ENCODE measurements around the gene SMCR8. TPM values are rescaled to one million over a fixed set of nuclear protein-coding genes. Genes with fewer than 3 reads are reported as not detected.

SMCR8 gene, protein sequence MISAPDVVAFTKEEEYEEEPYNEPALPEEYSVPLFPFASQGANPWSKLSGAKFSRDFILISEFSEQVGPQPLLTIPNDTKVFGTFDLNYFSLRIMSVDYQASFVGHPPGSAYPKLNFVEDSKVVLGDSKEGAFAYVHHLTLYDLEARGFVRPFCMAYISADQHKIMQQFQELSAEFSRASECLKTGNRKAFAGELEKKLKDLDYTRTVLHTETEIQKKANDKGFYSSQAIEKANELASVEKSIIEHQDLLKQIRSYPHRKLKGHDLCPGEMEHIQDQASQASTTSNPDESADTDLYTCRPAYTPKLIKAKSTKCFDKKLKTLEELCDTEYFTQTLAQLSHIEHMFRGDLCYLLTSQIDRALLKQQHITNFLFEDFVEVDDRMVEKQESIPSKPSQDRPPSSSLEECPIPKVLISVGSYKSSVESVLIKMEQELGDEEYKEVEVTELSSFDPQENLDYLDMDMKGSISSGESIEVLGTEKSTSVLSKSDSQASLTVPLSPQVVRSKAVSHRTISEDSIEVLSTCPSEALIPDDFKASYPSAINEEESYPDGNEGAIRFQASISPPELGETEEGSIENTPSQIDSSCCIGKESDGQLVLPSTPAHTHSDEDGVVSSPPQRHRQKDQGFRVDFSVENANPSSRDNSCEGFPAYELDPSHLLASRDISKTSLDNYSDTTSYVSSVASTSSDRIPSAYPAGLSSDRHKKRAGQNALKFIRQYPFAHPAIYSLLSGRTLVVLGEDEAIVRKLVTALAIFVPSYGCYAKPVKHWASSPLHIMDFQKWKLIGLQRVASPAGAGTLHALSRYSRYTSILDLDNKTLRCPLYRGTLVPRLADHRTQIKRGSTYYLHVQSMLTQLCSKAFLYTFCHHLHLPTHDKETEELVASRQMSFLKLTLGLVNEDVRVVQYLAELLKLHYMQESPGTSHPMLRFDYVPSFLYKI
- total RNA-seq (2021) (22.9 and 23.5 TPM in 2 replicates), Bru-seq, nascent RNA (percentile 79 among the genes with signal in this experiment), BruChase-seq, experiment 1, labeled RNA remaining after a 2-hour chase (percentile 97 among the genes with signal in this experiment), BruChase-seq, experiment 2, labeled RNA remaining after a 6-hour chase (percentile 92 among the genes with signal in this experiment)
- long read RNA-seq, full-length matches to known transcripts, result 1 of 3 reads
- long read RNA-seq, partial matches to known transcripts, result 0 of 3 reads
- long read RNA-seq, other reads (novel, unspliced or antisense), result 2 of 3 reads

- ChIA-PET POLR2A (ENCODE audit: low non-redundant PET) (no interaction called here), CTCF (no interaction called here)
- BruUV-seq (replicated peaks), result no TSS peak
- no peaks in the 10 kb centered on the region for H3K27me3 ChIP-seq (replicated peaks; ENCODE audit: insufficient read depth, low read depth, low read length, poor library complexity)
- peak; percentile 99 for DNase-seq (ENCODE audit: low spot score)
- no peaks in the 10 kb centered on the region for H3K9me3 ChIP-seq (ENCODE audit: low read depth, low read length, poor library complexity, severe bottlenecking)
- no peak for TF ChIP-seq EZH2 (IDR thresholded peaks at IDR 0.05; ENCODE audit: borderline replicate concordance, low read depth, low read length, poor library complexity, severe bottlenecking)
- TF ChIP-seq CTCF (conservative IDR thresholded peaks at IDR 0.05; ENCODE audit: low read depth, low read length), result no peak
- peaks cover 26% of the 10 kb centered on the region for H3K36me3 ChIP-seq (ENCODE audit: insufficient read depth, low read length, poor library complexity, severe bottlenecking)
- peak within 1 kb of the TSS; percentile 86 for H3K27ac ChIP-seq (ENCODE audit: low read depth, low read length, poor library complexity, severe bottlenecking)
- H3K4me3 ChIP-seq (ENCODE audit: low read depth, low read length, poor library complexity, severe bottlenecking), result peak within 1 kb of the TSS; percentile 90
- intact Hi-C loops (cut with micrococcal nuclease; ENCODE audit: unreplicated experiment), result no loop called here
- peaks cover 30% of the 10 kb centered on the region for H3K4me1 ChIP-seq (ENCODE audit: insufficient read depth, low read length, poor library complexity, severe bottlenecking)
Measured at GRCh38 chr17:18314731-18315561, at the start of gene SMCR8, which contains the start of gene TOP3A. SMCR8 (plus strand) TSS chr17:18315293; CDS start chr17:18315790, 497 bp downstream. TOP3A (minus strand) TSS chr17:18314994; CDS start chr17:18314778, 216 bp downstream.

DNA sequence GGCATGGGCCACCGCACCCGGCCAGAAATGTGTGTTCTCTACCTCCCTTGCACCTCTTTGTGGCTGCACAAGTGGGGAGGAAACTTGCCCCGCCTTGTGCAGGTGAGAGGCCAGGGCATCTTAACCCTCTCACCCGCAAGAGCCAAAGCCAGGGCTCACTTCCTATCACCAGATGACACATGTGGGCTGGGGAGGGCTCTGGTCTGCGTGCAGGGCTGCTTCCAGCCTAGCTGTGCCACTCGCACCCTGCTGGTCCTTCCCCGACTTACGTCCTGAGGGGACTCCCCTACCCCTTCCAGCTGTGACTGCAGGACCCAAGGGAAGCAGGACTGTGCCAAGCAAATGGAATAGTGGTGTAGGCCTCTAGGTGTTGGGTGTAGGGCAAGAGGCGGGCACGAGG is 47.7 kb upstream of the SMCR8 start:
- BruUV-seq (replicated peaks), result no TSS peak
- intact Hi-C loops (cut with micrococcal nuclease; ENCODE audit: unreplicated experiment), result no loop called here
- no peak for DNase-seq (ENCODE audit: low spot score)
- Histone ChIP-seq H3K36me3 (ENCODE audit: insufficient read depth, low read length, poor library complexity, severe bottlenecking) (peaks cover 18% of the 10 kb centered on the region), H3K4me1 (ENCODE audit: insufficient read depth, low read length, poor library complexity, severe bottlenecking) (no peaks in the 10 kb centered on the region), H3K9me3 (ENCODE audit: low read depth, low read length, poor library complexity, severe bottlenecking) (no peaks in the 10 kb centered on the region), H3K4me3 (ENCODE audit: low read depth, low read length, poor library complexity, severe bottlenecking) (no peak overlapping the region), H3K27ac (ENCODE audit: low read depth, low read length, poor library complexity, severe bottlenecking) (no peak overlapping the region), H3K27me3 (replicated peaks; ENCODE audit: insufficient read depth, low read depth, low read length, poor library complexity) (no peaks in the 10 kb centered on the region)
- ChIA-PET POLR2A (ENCODE audit: low non-redundant PET) (no interaction called here), CTCF (no interaction called here)
- TF ChIP-seq EZH2 (IDR thresholded peaks at IDR 0.05; ENCODE audit: borderline replicate concordance, low read depth, low read length, poor library complexity, severe bottlenecking), result no peak
- TF ChIP-seq CTCF (conservative IDR thresholded peaks at IDR 0.05; ENCODE audit: low read depth, low read length), result no peak

All from A673 (cell line).